HG03354 (cell line): ENCODE measurements around the gene UBE2N.
A peak's percentile ranks its signal among the peaks of the same experiment; 100 is the strongest.

Experiments
- ATAC-seq: cut with Tn5 transposase; IDR thresholded peaks from one replicate; pipeline ENCODE4 v1.9.1; 2021; ENCODE audit warnings: mild to moderate bottlenecking; ENCODE audit not compliant: unreplicated experiment, poor library complexity, severe bottlenecking

The UBE2N gene, protein sequence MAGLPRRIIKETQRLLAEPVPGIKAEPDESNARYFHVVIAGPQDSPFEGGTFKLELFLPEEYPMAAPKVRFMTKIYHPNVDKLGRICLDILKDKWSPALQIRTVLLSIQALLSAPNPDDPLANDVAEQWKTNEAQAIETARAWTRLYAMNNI

DNA sequence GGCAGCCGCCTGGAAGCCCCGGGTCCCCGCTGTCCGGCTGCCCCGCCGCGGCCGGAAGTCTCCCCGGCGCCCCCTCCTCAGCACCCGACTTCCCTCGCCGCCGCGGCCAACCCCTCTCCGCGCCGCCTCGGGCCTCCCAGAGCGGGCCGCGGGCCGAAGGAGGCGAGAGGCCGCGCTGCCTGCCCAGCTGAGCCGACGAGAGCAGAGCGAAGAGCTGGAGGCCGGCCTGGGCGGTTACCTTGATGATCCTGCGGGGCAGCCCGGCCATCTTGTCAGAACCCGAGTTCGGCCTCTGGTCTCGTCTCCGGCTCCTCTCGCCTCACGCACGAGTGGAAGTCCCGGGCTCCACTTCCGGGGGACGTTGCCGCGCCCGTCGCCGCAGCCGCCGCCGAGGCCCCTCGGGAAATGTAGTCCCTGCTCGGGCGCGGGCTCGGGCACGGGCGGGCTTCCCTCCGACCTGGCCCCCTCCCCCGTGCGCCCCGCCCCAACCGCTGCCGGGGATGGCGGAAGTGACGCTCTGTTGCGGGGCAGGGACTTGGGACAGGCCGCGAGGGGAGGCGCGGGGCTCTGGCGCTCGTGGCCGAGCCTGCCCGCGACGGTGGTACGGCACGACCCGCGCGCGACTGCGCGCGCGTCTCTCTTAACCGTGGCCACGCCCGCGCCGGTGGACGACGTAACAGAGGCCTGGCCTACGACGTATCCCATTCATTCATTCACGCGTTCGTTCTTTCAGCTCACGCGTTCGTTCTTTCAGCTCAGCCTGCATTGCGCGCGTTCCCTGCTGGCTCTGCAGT, at the start of gene UBE2N:
Gene UBE2N (minus strand): TSS at position 331 of the 794 bp plus-strand sequence. CDS start 63 bp downstream, at position 268.
- peak; percentile 85 for ATAC-seq

DNA sequence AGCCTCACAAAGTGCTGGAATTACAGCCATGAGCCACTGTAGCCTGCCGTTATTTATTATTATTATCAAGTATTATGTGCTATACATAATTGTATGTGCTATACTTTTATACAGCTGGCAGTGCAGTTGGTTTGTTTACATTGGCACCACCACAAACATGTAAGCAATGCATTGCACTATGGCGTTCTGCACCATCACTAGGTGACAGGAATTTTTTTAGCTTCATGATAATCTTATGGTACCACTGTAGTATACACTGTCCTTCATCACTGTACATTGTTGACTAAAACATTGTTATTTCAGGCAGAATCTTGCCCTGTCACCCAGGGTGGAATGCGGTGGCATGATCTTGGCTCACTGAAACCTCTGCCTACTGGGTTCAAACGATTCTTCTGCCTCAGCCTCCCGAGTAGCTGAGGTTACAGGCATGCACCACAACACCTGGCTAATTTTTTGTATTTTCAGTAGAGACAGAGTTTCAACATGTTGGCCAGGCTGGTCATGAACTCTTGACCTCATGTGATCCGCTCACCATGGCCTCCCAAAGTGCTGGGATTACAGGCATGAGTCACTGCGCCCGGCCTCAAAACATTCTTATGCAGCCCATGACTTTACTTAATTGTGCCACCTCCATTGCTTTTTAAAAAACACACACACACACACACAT, 42.7 kb upstream of the UBE2N start:
- no peak for ATAC-seq

DNA sequence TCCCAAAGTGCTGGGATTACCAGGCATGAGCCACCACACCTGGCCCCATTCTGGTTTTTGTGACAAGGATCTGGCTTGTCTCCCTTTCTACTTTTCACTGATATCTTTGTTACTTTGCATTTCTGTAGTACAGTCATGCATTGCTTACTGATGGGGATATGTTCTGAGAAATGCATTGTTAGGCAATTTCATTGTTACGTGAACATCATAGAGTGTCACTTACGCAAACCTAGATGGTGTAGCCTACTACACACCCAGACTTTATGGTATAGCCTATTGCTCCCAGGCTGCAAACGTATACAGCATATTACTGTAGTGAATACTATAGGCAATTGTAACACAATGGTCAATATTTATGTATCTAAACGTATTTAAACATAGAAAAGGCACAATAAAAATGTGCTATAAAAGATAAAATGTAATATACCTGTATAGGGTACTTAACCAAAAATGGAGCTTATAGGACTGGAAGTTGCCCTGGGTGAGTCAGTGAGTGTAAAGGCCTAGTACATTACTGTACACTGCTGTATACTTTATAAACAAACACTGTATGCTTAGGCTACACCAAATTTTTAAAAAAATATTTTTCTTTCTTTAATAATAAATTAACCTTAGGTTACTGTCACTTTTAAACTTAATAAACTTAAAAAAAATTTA, 41.5 kb upstream of the UBE2N start:
- no peak for ATAC-seq

DNA sequence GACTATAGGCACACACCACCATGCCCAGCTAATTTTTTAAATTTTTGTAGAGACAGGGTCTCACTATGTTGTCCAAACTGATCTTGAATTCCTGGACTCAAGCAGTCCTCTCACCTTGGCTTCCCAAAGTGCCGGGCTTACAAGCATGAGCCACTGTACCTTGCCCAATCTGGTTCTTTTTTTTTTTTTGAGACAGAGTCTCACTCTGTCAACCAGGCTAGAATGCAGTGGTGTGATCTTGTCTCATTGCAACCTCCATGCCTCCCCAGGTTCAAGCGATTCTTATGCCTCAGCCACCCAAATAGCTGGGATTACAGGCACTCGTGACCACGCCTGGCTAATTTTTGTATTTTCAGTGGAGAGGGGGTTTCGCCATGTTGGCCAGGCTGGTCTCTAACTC, 41.0 kb upstream of the UBE2N start:
- ATAC-seq, result no peak

DNA sequence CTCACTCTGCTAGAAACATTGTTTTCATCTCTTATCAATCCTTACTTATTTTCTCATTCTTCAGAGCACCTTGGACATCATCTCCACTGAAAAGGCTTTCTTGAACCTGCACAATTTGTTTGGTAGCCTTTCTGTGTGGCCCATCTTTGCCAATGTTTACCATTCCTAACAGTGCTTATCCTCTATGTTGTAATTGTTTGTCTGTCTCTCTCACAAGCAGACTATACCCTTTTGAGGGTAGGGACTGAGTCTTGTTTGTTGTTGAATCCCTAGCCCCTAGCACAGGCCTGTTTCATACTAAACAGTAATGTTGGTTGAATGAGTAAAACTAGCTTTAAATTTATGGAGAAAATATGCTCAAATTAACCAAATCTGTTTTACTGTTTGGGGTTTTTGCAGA, 34.8 kb upstream of the UBE2N start:
- no peak for ATAC-seq

DNA sequence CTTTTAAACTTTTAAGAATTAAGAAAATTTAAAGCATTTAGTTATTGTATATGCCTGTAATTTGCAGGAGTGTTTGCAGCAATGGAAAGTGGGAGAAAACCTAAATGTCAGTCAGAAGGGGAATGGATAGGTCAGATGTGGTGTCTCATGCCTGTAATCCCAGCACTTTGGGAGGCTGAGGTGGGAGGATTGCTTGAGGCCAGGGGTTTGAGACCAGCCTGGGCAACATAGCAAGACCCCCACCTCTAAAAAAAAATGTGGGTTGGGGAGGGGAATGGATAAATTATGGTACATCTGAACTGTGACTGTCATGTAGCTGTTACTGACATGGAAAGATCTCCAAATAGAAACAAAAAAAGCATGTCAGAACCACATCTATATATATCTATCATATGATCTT, 27.6 kb upstream of the UBE2N start:
- ATAC-seq, result no peak

DNA sequence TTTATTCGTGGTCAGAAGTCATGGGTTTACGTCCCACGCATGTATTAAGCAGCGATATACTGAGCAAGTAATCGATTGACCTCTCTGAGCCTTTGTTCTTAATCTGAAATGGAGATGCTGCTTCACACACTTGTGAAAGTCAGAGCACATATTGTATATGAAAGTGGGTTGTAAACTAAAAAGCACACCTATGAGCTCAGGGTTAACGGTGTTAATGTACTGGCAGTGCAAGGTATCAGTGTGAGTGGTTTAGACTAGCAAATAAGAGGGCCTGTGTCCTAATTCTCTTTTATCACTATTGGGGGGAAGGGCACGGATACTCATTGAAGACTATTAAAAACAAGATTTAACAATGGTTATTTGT, 26.2 kb upstream of the UBE2N start:
- peak; percentile 22 for ATAC-seq

DNA sequence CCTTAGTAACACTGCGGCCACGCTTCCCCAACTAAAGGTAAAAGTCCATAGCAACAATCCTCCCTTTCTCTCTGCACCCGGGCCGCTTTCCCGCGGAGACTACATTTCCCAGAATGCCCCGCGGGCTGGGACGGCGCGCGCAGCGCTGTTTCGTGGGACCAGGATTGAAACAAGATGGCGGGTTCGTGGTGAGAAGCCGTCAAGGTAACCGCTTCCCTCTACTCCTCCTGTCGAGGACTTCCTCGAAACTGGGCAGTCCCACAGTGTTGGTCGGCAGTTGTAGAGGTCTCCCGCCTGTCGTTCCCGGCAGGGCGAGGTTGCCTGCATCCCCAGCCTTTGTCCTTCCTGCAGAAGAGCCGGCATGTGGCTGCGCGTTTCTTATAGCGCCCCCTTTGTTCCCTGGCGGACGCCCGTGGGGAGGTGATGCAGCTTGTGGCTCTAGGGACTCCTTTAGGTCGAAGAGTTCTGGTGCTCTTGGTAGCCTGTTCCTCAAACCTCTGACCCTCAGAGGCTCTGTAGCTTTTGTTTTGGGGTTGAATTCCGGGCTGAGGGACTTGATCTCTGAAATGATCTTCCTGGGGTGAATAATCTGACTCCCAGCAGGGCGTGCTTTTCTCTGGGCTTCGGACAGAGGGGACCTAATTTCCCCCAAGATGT, 25.7 kb upstream of the UBE2N start, which contains the start of gene MRPL42:
Gene MRPL42 (plus strand): TSS at position 164 of the 657 bp plus-strand sequence. CDS start 1,772 bp downstream, outside the sequence.
- ATAC-seq, result peak; percentile 93

DNA sequence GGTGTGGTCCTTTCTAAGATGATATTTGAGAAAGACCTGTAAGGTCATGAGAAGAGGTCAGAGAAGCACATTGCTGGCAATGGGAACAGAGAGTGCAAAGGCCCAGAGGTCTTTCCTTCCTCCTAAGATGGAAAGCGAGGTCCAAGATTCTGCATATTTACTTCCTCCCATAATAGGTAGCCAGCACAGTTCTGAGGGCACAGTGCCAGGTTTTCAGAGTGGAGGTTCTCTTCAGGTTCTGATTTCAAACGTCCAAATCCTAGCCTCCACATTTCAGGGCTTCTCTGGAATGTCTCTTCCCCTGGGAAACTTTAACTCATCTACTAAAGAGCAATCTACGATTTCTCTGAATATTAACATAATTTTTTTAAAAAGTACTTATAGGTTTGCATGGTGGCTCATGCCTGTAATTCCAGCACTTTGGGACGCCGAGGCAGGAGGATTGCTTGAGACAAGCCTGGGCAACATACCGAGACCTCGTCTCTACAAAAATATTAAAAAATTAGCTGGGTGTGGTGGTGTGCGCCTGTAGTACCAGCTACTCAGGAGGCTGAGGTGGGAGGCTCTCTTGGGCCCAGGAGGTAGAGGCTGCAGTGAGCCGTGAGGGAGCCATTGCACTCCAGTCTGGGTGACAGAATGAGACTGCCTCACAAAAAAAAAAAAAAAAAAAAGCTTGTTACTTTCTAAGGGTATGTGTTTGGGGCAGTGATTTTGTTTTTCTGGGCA, 25.0 kb upstream of the UBE2N start:
- no peak for ATAC-seq

DNA sequence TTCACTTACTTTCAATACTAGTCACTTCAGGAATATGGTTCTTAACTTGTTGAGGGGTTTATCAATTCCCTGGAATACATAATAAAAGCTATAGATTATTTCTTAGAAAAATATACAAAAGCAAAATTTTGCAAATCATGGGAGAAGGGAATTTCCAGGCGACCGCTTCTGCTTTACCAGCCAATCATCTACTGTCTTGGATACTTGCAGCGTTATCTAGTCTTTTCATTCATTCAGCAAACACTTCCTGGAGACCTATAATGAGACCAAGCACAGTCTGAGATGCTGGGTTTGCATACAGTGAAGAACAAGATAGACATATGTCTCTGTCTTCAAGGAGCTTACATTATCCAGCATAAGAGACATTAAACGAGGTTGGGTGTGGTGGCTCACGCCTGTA, 24.1 kb upstream of the UBE2N start:
- ATAC-seq, result no peak

DNA sequence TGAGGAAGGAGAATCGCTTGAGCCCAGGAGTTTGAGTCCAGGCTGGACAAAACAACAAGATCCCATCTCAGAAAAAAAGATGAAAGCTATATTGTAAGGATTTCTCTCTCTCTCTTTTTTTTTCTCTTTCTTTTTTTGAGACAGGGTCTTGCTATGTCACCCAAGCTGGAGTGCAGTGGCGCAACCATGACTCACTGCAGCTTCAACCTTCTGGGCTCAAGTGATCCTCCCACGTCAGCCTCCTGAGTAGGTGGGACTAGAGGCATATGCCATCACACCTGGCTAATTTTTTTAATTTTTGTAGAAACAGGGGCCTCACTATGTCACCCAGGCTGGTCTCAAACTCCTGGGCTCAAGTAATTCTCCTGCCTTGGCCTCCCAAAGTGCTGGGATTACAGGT, 19.8 kb upstream of the UBE2N start:
- no peak for ATAC-seq

DNA sequence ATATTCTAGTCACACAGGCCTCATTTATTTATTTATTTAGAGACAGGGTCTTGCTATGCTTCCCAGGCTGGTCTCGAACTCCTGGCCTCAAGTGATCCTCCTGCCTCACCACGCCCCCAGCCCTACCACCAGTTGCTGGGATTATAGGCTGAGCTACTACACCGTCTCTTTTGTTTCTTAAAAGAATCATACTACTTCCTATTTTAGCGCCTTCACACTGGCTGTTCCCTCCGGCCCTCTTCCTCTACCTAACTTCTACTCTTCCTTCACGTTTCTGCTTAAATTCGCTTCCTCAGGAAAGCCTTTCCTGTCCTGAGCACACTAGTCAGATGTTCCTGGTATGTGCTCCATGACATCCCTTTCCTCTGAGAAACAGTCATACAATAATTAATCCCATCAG, 19.2 kb upstream of the UBE2N start:
- no peak for ATAC-seq

DNA sequence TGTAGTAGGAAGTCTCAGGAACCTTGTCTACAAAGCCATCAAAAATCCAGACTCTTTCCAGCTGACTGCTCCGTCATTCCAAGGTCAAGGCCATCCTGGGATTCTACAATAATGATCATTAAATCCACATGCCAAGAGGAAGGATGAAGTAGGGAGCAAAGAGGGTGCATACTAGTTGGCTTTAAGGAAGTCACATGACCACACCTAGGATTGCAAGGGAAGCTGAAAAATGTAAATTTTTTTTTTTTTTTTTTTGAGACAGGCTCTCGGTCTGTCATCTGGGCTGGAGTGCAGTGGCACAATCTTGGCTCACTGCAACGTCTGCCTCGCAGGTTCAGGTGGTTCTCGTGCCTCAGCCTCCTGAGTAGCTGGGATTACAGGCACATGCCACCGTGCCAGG, 18.3 kb upstream of the UBE2N start:
- no peak for ATAC-seq

DNA sequence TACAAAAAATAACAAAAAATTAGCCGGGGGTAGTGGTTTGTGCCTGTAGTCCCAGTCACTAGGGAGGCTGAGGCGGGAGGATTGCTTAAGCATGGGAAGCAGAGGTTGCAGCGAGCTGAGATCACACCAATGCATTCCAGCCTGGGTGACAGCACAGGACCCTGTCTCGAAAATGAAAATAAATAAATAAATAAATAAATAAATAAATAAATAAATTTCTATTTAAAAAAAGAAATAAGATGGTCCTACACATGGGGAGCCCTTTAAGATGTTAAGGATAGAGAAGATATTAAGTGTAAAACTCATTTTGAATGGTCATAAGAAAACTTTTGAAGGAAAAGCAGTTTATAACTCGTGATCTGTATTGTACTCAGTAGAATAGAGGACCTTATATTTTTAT, 17.4 kb upstream of the UBE2N start:
- no peak for ATAC-seq

DNA sequence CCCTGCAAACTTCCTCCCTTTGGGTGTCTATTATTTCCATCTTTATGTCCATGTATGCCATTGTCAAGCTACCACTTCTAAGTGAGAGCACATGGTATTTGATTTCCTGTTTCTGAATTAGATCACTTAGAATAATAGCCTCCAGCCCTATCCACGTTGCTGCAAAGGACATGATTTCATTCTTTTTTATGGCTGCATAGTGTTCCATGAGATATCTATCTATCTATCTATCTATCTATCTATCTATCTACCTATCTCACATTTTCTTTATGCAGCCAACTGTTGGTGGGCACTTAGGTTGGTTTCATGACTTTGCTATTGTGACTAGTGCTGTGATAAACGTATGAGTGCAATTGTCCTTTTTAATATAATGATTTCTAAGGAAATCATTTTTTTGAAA, 14.3 kb upstream of the UBE2N start:
- ATAC-seq, result no peak

DNA sequence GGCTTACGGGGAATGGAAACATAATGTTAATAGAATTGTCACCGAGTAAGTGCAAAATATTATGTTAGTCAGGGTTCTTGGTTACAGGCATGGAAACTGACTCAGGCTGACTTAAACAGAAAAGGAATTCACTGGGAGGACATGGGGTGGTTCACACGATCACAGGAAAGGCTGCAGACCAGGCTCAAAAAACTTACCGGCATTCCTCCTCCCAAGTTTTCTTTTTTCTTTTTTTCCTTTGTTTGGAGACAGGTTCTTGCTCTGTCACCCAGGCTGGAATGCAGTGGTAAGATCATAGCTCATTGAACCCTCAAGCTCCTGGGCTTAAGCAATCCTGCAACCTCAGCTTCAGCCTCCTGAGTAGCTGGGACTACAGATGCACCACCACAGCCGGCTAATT, 11.9 kb upstream of the UBE2N start:
- ATAC-seq, result no peak

DNA sequence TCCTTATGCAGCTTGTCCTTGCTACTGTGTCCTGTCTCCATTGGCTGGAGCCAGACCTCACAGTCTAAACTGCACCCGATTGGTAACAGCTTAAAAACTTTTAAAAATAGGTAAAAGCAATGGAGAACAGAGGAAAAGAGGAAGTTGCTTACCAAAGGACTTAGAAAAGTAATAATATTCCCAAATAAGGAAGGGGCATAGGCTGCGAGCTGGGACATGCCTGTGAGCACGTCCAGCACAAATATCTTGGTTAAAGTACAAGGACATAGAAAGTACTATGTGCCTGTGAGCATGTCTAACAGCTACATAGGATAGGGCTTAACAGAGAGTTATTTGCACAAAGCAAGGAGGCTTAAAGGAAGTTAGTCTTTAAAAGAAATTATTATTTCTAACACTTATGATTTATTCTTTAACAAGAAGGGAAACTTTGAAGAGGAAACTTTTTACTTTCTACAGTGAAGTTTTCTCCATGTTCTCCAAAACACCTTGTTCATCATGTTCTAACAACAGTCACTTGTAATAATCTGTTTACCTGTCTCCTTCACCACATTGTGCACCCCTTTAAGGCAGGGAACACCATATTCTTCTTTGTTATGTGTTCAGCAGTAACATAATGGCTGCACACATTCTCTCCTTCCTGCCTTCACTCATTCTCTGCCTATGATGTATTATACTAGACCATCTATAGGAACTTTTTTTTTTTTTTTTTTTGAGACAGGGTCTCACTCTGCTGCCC, 9.8 kb upstream of the UBE2N start:
- ATAC-seq, result no peak

DNA sequence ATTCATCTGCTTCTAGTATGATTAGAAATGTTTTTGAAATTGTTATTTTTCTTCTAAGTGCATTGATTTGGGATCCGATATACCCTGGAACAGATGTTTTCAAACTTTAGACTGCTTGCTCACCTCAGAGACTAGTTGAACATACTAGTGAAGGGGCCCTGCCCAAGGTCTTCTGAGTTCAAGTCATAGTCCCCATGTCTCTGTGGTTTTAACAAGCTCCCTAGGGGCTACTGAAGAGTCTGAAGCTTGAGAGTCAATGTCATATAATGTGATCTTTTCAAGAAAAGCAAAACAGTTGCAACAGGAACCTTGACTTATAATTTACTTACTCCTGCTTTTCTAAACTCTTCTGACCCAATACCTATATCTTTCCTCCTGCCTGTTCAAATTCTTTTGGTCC, 7.5 kb upstream of the UBE2N start:
- ATAC-seq, result peak; percentile 96

DNA sequence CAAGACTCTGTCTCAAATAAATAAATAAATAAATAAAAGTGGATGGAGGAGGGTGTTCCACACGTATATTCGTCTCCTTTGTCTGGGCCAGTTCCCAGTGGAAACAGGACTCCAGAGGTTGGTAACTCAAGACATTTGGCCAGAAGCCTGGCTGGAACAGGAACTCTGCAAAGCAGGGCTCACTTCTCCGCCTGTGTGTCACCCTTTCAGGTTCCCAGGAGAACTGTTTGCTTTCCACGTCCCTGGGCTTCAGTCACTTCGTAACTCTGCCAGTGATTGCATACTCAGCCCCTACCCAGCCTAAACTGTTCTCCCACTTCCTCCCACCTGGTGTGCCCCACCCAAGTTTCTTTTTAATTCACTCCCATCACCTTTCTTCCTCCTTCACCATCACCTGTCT, 7.0 kb upstream of the UBE2N start:
- peak; percentile 27 for ATAC-seq
